Suppressor macrophage treated with lipopolysaccharide for 4 hours (primary cell): ENCODE data around the gene POLR2I.
"Not testable (repeated sequence)": the region's sequence is repeated elsewhere in the genome, so short reads cannot be mapped to it uniquely, and the experiment has no call there.

Experiments
- DNase-seq: peaks from one replicate; pipeline ENCODE4 v3.0.0-alpha.2; 2020

Gene POLR2I

DNA sequence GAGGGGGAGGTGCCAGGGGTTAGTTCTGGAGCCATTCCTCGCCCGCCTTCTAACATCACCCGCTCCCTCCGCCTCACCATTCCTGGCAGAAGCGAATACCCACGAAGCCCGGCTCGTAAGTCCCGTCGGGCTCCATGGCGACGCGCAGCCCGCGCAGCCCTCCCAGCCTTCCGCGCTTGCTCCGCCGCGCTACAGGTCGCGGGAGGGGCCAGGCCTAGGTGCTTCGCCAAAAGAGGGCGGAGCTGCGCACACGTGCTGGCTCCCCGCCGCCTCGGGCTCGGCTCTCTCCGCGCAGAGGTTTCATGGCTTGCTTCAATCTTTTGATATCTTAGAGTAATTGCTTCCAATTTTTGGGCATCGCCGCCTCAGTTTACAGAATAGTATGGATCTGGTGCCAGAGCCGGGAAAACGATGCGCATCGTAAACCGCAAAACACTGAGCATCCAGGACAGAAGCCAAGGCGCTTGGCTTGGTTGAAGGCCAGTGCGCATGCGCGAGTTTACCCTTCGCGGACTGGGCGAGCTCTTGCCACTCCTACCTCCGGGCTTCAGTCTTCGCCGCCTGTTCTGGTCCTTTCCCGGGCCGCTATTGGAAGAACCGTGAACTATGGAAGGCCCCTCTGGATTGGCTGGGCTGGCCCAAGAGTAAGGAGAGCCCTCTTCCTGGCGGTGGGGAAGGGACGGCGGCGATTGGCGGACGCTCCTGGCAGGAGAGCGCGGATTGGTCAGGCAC, at the start of gene POLR2I:
TSS of gene POLR2I (minus strand) at position 155 of the 732 bp plus-strand sequence. CDS start at position 136, 19 bp downstream.
- DNase-seq: peak; percentile 100

DNA sequence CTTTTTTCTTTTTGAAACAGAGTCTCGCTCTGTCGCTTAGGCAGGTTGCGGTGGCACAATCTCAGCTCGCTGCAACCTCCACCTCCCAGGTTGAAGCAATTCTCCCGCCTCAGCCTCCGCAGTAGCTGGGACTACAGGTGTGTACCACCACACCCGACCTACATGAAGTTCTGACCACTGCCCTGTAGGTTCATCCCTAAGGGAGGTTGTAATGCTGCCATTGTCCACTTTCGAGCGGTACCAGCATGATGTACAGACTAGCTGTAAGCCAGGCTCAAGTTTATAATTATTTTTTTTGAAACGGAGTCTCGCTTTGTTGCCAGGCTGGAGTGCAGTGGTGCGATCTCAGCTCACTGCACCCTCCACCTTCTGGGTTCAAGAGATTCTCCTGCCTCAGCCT, 49.1 kb upstream of the POLR2I start:
- DNase-seq: no peak

DNA sequence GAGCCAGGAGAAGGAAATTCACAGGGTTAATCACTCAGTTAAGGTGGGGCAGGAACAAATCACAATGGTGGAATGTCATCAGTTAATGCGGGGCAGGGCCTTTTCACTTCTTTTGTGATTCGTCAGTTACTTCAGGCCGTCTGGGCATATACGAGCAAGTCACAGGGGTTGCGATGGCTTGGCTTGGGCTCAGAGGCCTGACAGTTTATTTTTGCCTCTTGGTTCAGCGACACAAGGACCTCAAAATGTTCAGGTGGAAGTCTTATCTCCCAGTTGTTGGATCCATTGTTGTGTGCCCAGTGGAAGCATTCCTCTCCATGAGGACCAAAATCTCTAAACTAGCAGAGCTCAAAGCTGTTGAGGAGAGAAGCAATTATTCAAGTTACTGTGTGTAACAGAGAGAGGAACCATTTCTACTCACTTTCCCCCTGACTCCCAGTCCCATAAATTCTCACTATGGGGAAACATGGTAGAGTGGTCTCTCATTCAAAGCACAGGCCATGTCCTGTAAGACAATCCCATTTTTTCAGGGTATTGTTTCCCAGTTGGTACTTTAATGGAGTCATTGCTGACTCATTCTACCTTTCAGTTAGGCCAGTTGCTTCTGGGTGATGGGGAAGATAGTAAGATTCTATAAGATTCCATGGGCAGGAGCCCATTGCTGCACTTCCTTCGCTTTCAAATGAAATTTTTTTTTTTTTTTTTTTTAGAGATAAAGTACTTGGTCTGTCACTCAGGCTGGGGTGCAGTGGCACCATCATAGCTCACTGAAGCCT, 46.3 kb upstream of the POLR2I start:
- no peak for DNase-seq

DNA sequence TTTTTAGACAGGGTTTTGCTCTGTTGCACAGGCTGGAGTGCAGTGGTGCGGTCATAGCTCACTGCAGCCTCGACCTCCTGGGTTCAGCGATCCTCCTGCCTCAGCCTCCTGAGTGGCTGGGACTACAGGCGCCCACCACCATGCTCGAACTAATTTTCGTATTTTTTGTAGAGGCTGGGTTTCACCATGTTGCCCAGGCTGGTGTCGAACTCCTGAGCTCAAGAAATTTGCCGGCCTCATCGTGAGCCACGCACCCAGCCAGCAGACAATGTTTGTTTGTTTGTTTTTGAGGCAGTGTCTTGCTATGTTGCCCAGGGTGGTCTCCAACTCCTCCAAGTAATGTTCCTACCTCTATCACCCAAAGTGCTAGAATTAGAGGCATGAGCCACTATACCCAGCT, 38.5 kb upstream of the POLR2I start:
- DNase-seq: no peak

DNA sequence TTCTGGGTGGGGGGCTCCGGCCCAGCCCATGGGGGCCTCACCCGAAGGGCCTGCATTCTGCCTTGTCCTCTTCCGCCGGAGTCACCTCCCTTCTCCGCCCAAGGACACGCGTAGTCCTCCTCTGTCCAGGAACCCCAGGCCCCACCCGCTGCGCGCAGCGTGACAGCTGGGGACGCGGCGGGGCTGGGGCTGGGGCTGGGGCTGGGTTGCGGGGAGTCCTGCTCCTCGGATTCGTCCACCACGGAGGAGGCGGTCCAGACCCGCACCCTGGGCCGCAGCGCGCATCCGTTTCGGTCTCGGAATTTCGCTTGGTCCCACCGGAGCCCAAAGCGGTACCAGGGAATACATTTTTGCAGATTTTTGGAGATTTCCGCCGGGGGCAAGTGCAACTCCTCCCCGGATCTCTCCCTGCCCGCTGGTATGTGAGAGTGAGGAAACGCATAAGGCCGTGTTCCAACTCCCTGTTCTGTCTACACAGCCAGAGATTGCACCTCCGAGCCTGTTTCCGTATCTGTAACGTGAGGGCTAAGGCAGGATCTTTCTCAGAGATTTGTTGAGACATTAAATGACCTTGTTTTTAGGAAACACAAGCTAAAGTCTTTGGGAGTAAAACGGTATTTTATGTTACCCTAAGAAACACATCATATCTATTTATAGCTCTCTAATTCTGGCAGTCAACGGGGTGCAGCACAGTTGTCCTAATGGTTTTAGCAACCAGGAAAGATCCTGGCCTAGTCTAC, 37.8 kb upstream of the POLR2I start, which contains the start of gene COX7A1:
TSS of gene COX7A1 (minus strand) at position 96 of the 740 bp plus-strand sequence. CDS start at position 56, 40 bp downstream.
- DNase-seq: no peak

DNA sequence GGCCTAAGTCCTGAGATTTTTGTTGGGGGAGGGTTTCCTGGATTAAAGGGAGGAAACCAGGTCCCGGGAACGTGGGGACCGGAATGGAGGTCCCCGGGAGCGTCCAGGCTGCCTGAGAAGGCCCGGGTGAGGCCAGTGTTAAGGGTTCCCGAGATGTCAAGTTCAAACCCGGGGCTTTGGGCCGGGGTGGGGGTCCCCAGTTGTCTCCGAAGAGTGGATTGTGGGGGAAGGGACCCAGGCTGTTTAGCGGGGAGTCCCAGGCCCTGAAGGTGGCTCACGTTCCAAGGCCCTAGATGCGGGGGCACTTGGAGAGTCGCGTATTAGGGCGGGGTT, 37.3 kb upstream of the POLR2I start:
- no peak for DNase-seq

DNA sequence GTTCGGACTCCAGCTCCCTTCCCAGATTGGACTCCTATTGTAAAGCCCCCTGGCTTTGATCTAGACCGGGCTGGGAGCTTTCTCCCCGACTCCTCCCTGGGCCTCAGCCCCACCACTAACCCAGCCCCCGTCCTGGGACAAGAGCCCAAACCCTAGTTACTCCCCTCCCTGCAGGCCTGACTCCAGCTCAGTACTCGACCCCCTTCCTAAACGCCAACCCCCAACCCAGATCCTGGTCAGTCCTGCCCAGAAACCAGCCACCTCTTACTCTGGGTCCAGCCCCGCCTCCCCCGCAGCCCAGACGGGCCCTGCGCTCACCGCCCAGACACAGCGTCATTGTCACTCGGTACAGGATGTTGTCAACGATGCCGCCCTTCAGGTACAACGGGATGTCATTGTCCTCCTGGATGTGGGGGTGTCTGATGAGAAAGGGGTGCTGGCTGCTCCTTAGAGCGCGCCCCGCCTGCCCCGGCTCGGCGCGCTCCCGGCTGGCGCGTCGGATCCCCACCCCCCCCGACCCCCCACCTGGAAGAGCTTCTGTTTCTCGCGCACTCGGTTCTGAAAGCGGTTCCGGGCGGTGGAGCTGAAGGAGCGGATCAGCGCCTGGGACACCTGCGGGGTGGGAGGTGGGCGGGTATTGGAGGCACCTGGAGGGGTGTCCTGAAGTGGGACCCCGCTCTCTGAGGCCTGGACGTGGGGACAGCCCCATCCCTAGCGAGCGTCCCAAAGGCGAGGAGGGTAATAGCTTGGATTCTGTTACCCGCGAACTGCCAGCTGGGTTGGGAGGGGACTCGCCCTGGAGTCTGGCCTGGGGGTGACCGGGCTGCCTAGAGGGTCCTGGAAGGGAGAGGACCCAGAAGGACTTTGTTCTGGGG, 36.7 kb upstream of the POLR2I start:
- no peak for DNase-seq

DNA sequence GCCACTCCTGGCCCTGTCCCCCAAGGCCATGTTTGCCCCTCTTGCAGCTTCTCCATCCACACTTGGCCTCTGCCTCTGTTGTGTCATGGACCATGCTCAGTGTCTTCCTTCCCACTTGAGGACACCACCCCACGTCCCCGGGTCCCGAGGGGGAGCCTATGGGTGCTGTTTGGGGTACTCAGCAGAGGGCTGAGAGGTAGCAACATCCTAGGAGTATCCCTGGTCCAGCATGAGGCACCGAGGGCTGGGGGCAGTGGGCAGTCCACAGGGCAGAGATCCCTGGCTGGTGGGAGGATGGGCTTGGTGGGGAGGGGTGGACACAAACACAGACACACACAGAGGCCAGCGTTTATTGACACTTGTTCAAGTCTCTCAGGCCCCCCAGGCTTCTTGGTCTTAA, 35.9 kb upstream of the POLR2I start:
- DNase-seq: no peak

DNA sequence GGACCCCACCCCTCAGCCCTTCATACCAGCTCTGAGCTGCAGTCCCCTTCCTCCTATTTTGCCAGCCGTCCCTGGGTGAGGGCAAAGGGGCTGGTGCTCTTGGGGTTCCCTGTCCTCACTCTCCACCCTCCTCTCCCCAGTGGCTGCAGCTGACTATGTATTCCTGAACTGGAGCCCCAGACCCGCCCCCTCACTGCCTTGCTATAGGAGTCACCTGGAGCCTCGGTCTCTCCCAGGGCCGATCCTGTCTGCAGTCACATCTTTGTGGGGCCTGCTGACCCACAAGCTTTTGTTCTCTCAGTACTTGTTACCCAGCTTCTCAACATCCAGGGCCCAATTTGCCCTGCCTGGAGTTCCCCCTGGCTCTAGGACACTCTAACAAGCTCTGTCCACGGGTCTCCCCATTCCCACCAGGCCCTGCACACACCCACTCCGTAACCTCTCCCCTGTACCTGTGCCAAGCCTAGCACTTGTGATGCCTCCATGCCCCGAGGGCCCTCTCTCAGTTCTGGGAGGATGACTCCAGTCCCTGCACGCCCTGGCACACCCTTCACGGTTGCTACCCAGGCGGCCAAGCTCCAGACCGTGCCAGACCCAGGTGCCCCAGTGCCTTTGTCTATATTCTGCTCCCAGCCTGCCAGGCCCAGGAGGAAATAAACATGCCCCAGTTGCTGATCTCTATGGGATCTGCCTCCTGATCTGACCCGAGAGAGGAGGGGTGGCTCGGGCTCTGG, 35.2 kb upstream of the POLR2I start:
- DNase-seq: no peak

DNA sequence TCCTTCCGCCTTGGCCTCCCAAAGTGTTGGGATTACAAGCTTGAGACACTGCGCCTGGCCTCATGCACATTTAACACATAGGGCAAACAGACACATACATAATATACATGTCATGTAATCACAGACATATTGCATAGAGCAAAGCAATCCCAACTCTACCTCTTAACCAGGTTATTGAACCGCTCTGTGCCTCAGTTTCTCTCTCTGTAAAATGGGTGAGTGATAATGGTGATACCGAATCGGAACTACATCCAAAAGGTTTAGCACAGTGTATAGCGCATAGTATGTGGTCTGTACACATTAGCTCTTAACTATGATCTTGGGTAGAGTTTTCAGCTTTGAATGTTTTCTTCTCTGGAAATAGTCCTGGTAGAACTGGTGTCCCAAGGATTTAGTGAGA, 29.9 kb upstream of the POLR2I start:
- no peak for DNase-seq

DNA sequence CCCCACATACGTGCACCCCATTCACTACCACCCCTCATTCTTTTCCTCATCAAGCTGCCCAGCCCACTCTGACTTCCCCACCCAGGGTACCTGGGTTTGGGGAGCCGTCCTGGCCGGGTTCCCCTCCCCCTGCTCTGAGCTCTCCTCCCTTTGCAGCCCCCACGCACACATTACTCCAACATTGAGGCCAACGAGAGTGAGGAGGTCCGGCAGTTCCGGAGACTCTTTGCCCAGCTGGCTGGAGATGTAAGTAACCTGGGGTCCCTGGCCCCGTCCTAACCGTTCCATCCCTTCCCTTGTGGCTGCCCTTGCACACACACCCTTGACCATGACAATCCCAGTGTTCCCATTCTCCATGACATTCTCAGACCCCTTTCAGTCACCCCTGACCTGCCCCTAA, 27.8 kb upstream of the POLR2I start:
- no peak for DNase-seq

DNA sequence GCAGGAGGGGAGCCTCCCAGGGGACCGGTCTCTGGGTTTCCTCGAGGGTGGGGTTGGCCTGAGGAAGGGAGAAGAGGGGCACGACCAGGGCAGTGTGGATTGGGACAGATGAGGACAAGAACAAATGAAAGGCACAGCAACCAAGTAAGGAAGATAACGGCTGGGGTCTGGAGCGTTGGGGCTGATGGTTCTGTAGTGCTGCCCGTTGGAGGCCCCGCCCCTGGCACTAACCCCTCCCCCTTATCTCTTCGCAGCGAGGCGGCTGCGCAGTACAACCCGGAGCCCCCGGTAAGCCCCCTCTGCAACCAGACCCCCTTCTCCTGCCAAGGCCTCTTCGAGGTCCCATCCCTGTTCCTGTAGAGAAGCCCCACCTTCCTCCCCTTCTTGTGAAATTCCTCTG, 27.4 kb upstream of the POLR2I start:
- no peak for DNase-seq

DNA sequence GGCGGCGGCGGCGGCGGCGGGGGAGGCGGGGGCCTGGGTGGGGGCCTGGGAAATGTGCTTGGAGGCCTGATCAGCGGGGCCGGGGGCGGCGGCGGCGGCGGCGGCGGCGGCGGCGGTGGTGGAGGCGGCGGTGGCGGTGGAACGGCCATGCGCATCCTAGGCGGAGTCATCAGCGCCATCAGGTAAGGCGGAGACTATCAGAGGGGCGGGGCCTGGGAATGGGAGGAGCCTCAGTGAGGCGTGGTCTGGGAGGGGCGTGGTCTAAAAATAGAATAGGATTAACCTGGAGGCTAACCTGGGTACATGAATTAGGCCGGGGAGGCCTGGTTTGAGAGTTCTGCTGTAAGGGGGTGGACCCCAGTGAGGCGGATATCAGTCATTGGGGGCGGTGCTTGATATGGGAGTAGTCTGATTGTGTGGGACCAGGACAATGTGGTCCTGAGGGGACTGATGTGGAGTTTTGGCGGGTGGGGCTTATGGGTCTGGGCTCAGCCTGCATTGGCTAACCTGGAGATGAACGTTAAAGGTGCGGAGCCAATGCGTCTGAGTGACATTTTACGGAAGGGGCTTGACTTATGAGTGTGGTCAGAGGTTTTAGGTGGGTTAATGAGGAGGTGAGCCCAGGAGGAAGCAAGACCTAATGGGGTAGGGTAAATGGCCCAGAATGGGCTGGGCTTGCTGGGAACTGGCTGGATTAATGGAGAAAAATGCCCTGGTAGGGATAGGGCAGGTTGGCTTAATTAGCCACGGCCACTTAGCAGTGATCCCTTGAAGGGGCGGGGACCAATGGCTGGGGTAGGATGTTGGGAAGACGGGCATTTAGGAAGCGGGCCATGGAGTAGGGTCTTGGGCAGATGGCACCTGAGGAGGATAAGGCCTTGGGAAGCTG, 26.6 kb upstream of the POLR2I start:
- DNase-seq: peak; percentile 90

DNA sequence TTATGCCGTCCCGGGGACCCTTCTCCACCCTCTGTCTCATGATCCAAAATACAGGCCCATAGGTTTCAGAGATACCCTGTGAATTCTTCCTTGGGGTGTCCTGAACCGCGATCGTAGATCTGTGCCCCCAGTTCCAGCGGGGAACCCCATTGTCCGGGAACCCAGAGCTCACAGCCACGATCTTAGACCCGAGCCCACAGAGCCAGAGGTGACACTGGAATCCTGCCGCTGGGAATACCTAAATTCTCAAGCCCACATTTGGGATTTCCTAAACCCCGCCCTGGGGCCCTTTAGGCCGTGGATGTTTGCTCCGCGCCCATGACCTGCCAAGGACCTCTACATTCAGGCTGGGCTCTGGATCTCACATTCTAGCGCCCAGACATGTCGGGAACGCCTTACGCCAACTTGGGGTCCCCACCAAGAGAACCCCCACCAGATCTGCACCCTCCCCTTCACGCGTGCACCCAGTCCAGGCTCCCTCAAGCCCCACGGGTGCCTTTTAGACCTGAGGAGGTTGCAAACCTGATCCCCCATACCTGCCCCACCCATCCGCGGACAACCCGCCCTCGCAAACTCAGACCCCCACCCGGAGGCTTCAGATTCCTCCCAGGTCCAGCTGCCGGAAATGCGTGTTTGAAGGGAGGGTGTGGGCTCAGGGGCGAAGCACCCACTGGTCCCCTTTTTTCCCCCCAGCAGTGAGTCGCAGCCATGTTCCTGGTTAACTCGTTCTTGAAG, 25.8 kb upstream of the POLR2I start:
- peak; percentile 49 for DNase-seq

DNA sequence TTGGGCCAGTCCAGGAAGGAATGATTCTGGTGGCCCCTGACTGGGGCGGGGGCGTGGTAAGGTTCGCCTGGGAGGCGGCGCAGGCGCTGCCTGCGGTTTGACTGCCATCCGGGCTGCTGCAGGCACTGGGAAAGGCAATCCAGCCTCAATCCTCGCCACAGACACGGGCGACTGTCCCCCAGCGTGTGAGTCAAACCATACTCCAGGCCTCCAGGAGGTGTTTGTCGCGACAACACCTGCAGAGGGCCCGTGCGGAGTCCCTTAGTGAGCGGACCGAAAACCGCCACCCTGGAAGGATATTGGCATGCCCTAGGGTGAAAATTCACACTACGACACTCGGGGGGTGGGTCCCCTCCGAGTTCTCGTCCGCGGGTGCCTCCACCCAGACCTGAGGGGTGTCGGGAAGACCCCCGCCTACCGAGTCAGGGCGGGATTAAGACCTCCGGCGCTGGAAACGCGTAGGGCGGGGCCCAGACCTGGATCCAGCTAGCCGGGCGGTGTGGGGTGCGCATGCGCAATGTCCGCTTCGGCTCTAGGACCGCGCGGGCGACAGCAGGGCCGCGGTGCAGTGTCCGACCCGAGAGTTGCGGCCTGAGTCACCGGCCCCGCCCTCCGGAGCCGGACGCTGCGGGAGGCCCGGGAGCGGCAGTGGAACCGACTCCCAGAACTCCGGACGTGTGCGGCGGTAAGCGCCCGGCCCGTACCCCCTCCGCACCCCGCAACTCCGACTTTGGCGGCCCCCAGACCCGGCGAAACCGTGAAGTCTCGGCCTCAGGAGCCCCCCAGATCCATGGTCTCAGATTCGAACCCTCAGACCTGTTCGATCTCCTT, 25.0 kb upstream of the POLR2I start, which contains the start of gene CAPNS1:
TSS of gene CAPNS1 (plus strand) at position 594 of the 831 bp plus-strand sequence. CDS start 946 bp downstream, outside the sequence.
- peak; percentile 99 for DNase-seq

DNA sequence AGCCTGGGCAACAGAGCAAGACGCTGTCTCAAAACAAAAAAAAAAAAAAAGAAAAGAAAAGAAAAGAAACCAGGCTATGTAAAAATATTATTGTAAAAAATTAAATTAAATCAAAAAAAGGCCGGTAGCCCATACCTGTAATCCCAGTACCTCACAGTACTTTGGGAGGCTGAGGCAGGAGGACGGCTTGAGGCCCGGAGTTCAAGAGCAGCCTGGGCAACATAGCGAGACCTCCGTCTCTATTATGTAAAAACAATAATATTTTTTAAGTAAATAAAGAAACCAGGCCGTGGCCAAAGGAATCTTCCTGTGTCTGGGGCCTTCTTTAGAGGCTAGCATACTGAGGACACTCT, 24.4 kb upstream of the POLR2I start:
- DNase-seq: no peak

DNA sequence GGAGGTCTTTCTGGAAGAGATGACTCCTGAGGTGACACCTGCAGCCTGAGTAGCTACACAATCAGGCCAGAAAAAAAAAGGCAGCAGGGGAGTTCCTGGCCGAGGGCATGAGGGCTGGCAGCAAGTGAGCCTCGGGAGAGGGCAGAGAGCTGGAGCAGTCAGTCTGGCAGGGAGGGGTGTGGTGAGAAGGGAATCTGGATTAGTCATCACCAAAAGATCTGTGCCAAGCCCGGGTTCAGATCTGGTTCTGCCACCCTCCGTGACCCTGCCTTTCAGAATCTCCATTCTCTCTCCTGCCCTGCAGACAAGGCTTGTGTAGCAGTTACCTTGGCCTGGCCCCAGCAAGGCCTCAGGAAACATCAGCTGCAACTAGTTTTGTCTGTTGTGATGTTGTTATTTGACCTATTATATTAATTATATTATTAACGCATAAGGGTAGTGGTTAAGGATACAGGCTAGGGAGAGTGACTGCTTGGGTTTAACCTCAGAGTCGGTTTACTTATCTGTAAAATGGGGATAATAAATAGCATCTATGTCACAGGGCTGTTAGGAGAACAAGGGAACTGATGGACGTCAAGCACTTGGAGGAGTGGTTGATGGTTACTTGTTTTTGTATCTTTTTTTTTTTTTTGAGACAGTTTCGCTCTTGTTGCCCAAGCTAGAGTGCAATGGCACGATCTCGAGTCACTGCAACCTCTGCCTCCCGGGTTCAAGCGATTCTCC, 22.4 kb upstream of the POLR2I start:
- peak; percentile 9 for DNase-seq

DNA sequence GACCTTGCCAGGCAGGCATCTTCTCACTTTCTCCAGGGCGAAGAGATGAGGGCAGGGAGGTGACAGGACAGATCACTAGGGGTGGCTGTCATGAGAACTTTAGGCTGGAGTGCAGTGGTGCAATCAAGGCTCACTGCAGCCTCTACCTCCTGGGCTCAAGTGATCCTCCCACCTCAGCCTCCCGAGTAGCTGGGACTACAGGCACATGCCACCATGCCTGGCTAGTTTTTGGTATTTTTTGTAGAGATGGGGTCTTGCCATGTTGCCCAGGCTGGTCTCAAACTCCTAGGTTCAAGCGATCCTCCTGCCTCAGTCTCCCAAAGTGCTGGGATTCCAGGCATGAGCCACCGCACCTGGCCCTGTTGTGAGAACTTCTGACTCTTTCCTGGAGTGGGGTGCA, 20.2 kb upstream of the POLR2I start:
- not testable (repeated sequence) for DNase-seq
